Measurements from ENCODE around the gene HORMAD2. TPM values are rescaled to one million over a fixed set of nuclear protein-coding genes. Genes with fewer than 3 reads are reported as not detected.

HORMAD2 gene
- total RNA-seq, 1 experiment from 2014 or later: not detected

DNA sequence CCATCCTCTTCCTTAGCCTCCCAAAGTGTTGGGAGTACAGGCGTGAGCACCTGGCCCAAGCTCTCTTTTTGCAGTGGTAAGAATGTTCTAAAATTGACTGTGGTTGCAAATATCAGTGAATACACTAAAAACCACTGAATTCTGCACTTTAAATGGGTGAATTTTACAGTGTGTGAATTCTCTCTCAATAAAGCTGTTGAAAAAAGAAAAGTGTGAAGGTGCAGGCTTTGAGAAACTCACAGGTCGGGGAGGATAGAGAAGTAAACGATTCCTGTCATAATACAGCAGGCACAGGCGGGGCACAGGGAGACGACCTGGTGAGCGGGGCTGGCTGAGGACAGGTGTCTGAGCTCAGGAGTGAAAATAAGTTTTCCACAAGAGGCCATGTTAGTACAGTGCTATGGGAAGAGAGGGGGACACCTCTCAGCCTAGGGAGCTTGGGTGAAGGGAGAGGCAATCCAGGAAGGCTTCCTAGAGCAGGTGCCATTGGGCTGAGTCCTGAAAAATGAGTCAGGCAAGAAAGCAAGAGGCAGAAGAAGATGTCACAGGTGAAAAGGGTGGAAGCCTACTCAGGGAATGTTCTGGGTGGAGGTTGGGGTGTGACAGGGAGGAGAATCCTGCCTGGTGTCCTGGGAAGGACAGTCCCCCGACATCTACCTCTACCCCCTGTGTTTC, 140.2 kb downstream of the HORMAD2 start:
- peak overlapping the region; percentile 7 for H3K27ac Mint-ChIP-seq (ENCODE audit: unreplicated experiment)
- no peaks in the 10 kb centered on the region for H3K27me3 Mint-ChIP-seq (ENCODE audit: unreplicated experiment)
- CTCF ChIA-PET: no interaction called here
- no peak for DNase-seq
- H3K36me3 Mint-ChIP-seq (ENCODE audit: insufficient read depth, unreplicated experiment): peaks cover 4% of the 10 kb centered on the region
- peaks cover 52% of the 10 kb centered on the region for H3K4me1 Mint-ChIP-seq (ENCODE audit: low read depth, unreplicated experiment)
- no peak overlapping the region for H3K4me3 Mint-ChIP-seq (ENCODE audit: low read depth, unreplicated experiment)
- intact Hi-C loops (cut with micrococcal nuclease; ENCODE audit: unreplicated experiment): no loop called here
- H3K9me3 Mint-ChIP-seq (ENCODE audit: low read depth, unreplicated experiment): no peaks in the 10 kb centered on the region
- BruUV-seq (replicated peaks): no TSS peak
- TF ChIP-seq, protein P1, sequence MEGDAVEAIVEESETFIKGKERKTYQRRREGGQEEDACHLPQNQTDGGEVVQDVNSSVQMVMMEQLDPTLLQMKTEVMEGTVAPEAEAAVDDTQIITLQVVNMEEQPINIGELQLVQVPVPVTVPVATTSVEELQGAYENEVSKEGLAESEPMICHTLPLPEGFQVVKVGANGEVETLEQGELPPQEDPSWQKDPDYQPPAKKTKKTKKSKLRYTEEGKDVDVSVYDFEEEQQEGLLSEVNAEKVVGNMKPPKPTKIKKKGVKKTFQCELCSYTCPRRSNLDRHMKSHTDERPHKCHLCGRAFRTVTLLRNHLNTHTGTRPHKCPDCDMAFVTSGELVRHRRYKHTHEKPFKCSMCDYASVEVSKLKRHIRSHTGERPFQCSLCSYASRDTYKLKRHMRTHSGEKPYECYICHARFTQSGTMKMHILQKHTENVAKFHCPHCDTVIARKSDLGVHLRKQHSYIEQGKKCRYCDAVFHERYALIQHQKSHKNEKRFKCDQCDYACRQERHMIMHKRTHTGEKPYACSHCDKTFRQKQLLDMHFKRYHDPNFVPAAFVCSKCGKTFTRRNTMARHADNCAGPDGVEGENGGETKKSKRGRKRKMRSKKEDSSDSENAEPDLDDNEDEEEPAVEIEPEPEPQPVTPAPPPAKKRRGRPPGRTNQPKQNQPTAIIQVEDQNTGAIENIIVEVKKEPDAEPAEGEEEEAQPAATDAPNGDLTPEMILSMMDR (IDR thresholded peaks at IDR 0.05; ENCODE audit: unreplicated experiment): no peak

- DNase-seq: no peak
- no peak overlapping the region for H3K4me3 Mint-ChIP-seq (ENCODE audit: low read depth, unreplicated experiment)
- intact Hi-C loops (cut with micrococcal nuclease; ENCODE audit: unreplicated experiment): no loop called here
- TF ChIP-seq, protein P1 (IDR thresholded peaks at IDR 0.05; ENCODE audit: unreplicated experiment): no peak
- H3K27me3 Mint-ChIP-seq (ENCODE audit: unreplicated experiment): no peaks in the 10 kb centered on the region
- CTCF ChIA-PET: no interaction called here
- no peaks in the 10 kb centered on the region for H3K9me3 Mint-ChIP-seq (ENCODE audit: low read depth, unreplicated experiment)
- peak overlapping the region; percentile 7 for H3K27ac Mint-ChIP-seq (ENCODE audit: unreplicated experiment)
- BruUV-seq (replicated peaks): no TSS peak
- H3K36me3 Mint-ChIP-seq (ENCODE audit: insufficient read depth, unreplicated experiment): peaks cover 4% of the 10 kb centered on the region
- peaks cover 55% of the 10 kb centered on the region for H3K4me1 Mint-ChIP-seq (ENCODE audit: low read depth, unreplicated experiment)
Measured at GRCh38 chr22:30221121-30221992, 141.1 kb downstream of the HORMAD2 start.

GRCh38 chr22:30222321-30222720, 142.1 kb downstream of the HORMAD2 start:
- intact Hi-C loops (cut with micrococcal nuclease; ENCODE audit: unreplicated experiment): no loop called here
- no TSS peak for BruUV-seq (replicated peaks)
- no peaks in the 10 kb centered on the region for H3K9me3 Mint-ChIP-seq (ENCODE audit: low read depth, unreplicated experiment)
- H3K27ac Mint-ChIP-seq (ENCODE audit: unreplicated experiment): no peak overlapping the region
- H3K36me3 Mint-ChIP-seq (ENCODE audit: insufficient read depth, unreplicated experiment): peaks cover 4% of the 10 kb centered on the region
- H3K4me3 Mint-ChIP-seq (ENCODE audit: low read depth, unreplicated experiment): no peak overlapping the region
- no peak for DNase-seq
- CTCF ChIA-PET: no interaction called here
- TF ChIP-seq, protein P1 (IDR thresholded peaks at IDR 0.05; ENCODE audit: unreplicated experiment): no peak
- peaks cover 60% of the 10 kb centered on the region for H3K4me1 Mint-ChIP-seq (ENCODE audit: low read depth, unreplicated experiment)
- H3K27me3 Mint-ChIP-seq (ENCODE audit: unreplicated experiment): no peaks in the 10 kb centered on the region

DNA sequence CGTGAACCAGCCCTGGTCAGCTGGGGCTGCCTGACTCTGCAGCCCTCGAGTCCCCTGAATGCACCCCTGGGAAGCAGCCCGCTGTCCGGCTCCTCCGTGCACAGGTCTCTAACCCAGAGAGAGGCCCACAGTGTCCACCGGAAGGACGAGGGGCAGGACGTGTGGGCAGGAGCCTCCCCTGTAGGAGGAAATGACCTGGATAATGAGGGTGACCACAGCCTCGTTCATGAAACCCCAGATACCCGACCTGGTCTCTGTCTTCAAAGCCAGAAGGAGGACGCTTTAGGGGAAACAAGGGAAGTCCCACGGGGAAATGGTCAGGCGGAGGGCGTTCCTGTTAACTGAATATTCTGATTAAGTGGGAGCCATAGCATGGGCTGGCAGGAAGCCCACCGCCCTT, 143.0 kb downstream of the HORMAD2 start:
- TF ChIP-seq, protein P1 (IDR thresholded peaks at IDR 0.05; ENCODE audit: unreplicated experiment): no peak
- Mint-ChIP-seq H3K9me3 (ENCODE audit: low read depth, unreplicated experiment) (no peaks in the 10 kb centered on the region), H3K4me1 (ENCODE audit: low read depth, unreplicated experiment) (peaks cover 62% of the 10 kb centered on the region), H3K27me3 (ENCODE audit: unreplicated experiment) (no peaks in the 10 kb centered on the region), H3K27ac (ENCODE audit: unreplicated experiment) (peak overlapping the region; percentile 81), H3K36me3 (ENCODE audit: insufficient read depth, unreplicated experiment) (peaks cover 4% of the 10 kb centered on the region), H3K4me3 (ENCODE audit: low read depth, unreplicated experiment) (no peak overlapping the region)
- CTCF ChIA-PET: interaction anchor here (1.5 kb wide), 1 partner anchor 12 kb away, joined by 3 read pairs; no protein-coding TSS in a partner anchor
- intact Hi-C loops (cut with micrococcal nuclease; ENCODE audit: unreplicated experiment): no loop called here
- BruUV-seq (replicated peaks): no TSS peak
- DNase-seq: no peak

All from Calu3 (cell line).